Breast epithelium (tissue), 3 donors: ENCODE results near the gene LAMA3.

Source experiments
- CTCF ChIP-seq, 3 donors: fragments of 450-650 bp; IDR thresholded peaks; one replicate each; pipeline ENCODE4 v1.5.1; 2016 to 2017; ENCODE audit warnings: antibody characterized with exemption in 3 of 3, mild to moderate bottlenecking in 3 of 3, moderate library complexity in 3 of 3
- POLR2AphosphoS5 ChIP-seq, 3 donors: sonication (generic); formaldehyde crosslinking; IDR thresholded peaks; one replicate each; pipeline ENCODE4 v1.6.1; 2017; ENCODE audit warnings: antibody characterized with exemption in 3 of 3

DNA sequence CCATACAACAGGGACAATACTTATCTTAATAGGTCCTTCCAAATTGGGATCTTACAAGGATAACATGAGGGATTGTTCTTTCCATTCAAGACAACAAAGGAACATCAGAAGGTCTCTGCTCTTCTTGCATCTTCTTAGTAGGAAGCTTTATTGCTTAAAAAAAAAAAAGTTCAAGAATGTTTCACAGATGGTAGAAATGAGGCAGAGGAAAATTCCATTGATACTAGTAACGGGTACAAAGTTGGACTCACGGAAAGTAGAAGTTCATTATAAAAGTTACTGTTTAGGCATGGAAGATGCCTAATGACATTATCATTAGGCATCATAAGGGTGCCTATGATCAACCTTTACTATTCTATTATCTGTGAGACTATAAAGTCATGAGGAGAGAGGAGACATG is 136.2 kb downstream of the LAMA3 start:
- TF ChIP-seq POLR2AphosphoS5 (IDR thresholded peaks at IDR 0.05): no peak
- TF ChIP-seq CTCF (IDR thresholded peaks at IDR 0.05): no peak
